HCT116 (cell line): ENCODE measurements around the gene C13orf46. TPM values are rescaled to one million over a fixed set of nuclear protein-coding genes. Genes with fewer than 3 reads are reported as not detected.

Experiments
- ATAC-seq: fragments of 200-7000 bp; cut with Tn5 transposase; 2 replicates; pipeline ENCODE4 v1.9.1; 2020; ENCODE audit warnings: mild to moderate bottlenecking, moderate library complexity
- BruUV-seq: library from RNA; stranded (reverse); fragments of 400-500 nt; replicated peaks from 2 replicates; lab custom pipeline; 2021; lab: Mats Ljungman, UMichigan
- CTCF ChIA-PET: fragments of 300-600 bp; sonication (Branson Sonifier 250); formaldehyde crosslinking; loops from one replicate; lab custom pipeline; 2021; ENCODE audit warnings: antibody characterized with exemption; lab: Charles Lee
- POLR2A ChIA-PET: fragments of 300-600, 350-600 bp; sonication (Branson Sonifier 250); formaldehyde crosslinking; loops from one replicate; lab custom pipeline; 2021; ENCODE audit warnings: antibody characterized with exemption; lab: Charles Lee
- RAD21 ChIA-PET, 2 experiments: fragments of 300-600 bp; sonication (Branson Sonifier 250); formaldehyde crosslinking; loops; one replicate each; lab custom pipeline; 2023; ENCODE audit warnings: low total read pairs in 2 of 2; ENCODE audit not compliant: uncharacterized antibody in 2 of 2, unreplicated experiment in 2 of 2, low non-redundant PET in 1 of 2; lab: Charles Lee
- DNase-seq: peaks from one replicate; pipeline ENCODE4 v3.0.0-alpha.2; 2010; ENCODE audit warnings: low read depth, low spot score
- H2AFZ ChIP-seq: fragments of 200-600 bp; shearing (Covaris generic), sonication (generic); 2 replicates; pipeline ENCODE4 v1.6.1; 2017; ENCODE audit warnings: low read depth, mixed run types, mixed read lengths, antibody characterized with exemption, low read length; ENCODE audit not compliant: poor library complexity, severe bottlenecking
- H3K27ac ChIP-seq: 2 replicates; pipeline ENCODE4 v1.5.1; 2012; ENCODE audit warnings: low read depth, low read length
- H3K27me3 ChIP-seq: fragments of 200-600 bp; sonication (generic); 2 replicates; pipeline ENCODE4 v1.6.1; 2016; ENCODE audit warnings: mixed run types, low read length, mixed read lengths; ENCODE audit not compliant: insufficient read depth
- H3K36me3 ChIP-seq, 2 experiments: fragments of 200-500 bp in 1 of 2; fragments of 200-600 bp in 1 of 2; sonication (Bioruptor generic) in 1 of 2; sonication (generic) in 1 of 2; 2 replicates each; pipeline versions ENCODE4 v1.5.1 to v1.6.1; 2014 to 2016; ENCODE audit warnings: low read length in 2 of 2, inconsistent platforms in 1 of 2, mixed read lengths in 1 of 2, mixed run types in 1 of 2; ENCODE audit not compliant: insufficient read depth in 2 of 2, control insufficient read depth in 1 of 2
- H3K4me1 ChIP-seq, 2 experiments: fragments of 200-600 bp in 1 of 2; sonication (generic) in 1 of 2; 2 replicates each; pipeline versions ENCODE4 v1.5.1 to v1.6.1; 2012 to 2017; ENCODE audit warnings: low read length in 2 of 2, inconsistent platforms in 1 of 2, mild to moderate bottlenecking in 1 of 2, mixed read lengths in 1 of 2, mixed run types in 1 of 2, moderate library complexity in 1 of 2; ENCODE audit not compliant: insufficient read depth in 2 of 2, control insufficient read depth in 1 of 2
- H3K4me2 ChIP-seq: fragments of 200-600 bp; sonication (generic); 2 replicates; pipeline ENCODE4 v1.6.1; 2017; ENCODE audit warnings: mixed run types, low read length, mixed read lengths
- H3K4me3 ChIP-seq, 2 experiments: fragments of 200-600 bp in 1 of 2; sonication (generic) in 1 of 2; replicated peaks in 1 of 2; 2 replicates each; pipeline ENCODE4 v1.5.1; 2011 to 2016; ENCODE audit warnings: low read length in 2 of 2, control low read depth in 1 of 2, low read depth in 1 of 2, mild to moderate bottlenecking in 1 of 2, mixed read lengths in 1 of 2, mixed run types in 1 of 2
- H3K79me2 ChIP-seq: fragments of 200-600 bp; sonication (generic); 2 replicates; pipeline ENCODE4 v1.6.1; 2017; ENCODE audit warnings: mild to moderate bottlenecking, mixed run types, low read length, moderate library complexity, mixed read lengths; ENCODE audit not compliant: insufficient read depth
- H3K9ac ChIP-seq: fragments of 200-600 bp; sonication (generic); 2 replicates; pipeline ENCODE4 v1.6.1; 2016; ENCODE audit warnings: low read length, mixed read lengths
- H3K9me2 ChIP-seq: fragments of 200-600 bp; sonication (generic), shearing (Covaris generic); 2 replicates; pipeline ENCODE4 v1.6.1; 2017; ENCODE audit warnings: mixed run types, mild to moderate bottlenecking, moderate library complexity; ENCODE audit not compliant: insufficient read depth
- H3K9me3 ChIP-seq, 2 experiments: fragments of 200-500 bp in 1 of 2; fragments of 200-600 bp in 1 of 2; sonication (Bioruptor generic) in 1 of 2; sonication (generic) in 1 of 2; 2 replicates each; pipeline ENCODE4 v1.6.1; 2014 to 2017; ENCODE audit warnings: low read length in 2 of 2, mixed read lengths in 2 of 2, inconsistent platforms in 1 of 2, low read depth in 1 of 2, mild to moderate bottlenecking in 1 of 2, mixed run types in 1 of 2, moderate library complexity in 1 of 2; ENCODE audit not compliant: control insufficient read depth in 1 of 2, insufficient read depth in 1 of 2
- H4K20me1 ChIP-seq: fragments of 200-600 bp; sonication (generic), shearing (Covaris generic); 2 replicates; pipeline ENCODE4 v1.6.1; 2017; ENCODE audit warnings: mixed run types, mild to moderate bottlenecking, moderate library complexity; ENCODE audit not compliant: insufficient read depth
- EGR1 ChIP-seq: IDR thresholded peaks from 2 replicates; pipeline ENCODE4 v1.6.1; 2012; ENCODE audit warnings: low read depth
- ELF1 ChIP-seq: IDR thresholded peaks from 2 replicates; pipeline ENCODE4 v1.6.1; 2012; ENCODE audit warnings: low read depth, borderline replicate concordance
- EZH2 ChIP-seq: fragments of 200-600 bp; sonication (generic); IDR thresholded peaks from 2 replicates; pipeline ENCODE4 v1.6.1; 2017; ENCODE audit warnings: antibody characterized with exemption, mixed run types
- FOSL1 ChIP-seq: IDR thresholded peaks from 2 replicates; pipeline ENCODE4 v1.6.1; 2012; ENCODE audit warnings: low read depth
- JUND ChIP-seq: IDR thresholded peaks from 2 replicates; pipeline ENCODE4 v1.6.1; 2012
- POLR2A ChIP-seq: IDR thresholded peaks from 2 replicates; pipeline ENCODE4 v1.7.0; 2011; ENCODE audit warnings: borderline replicate concordance; ENCODE audit not compliant: insufficient read depth, insufficient read length; ENCODE audit errors: extremely low read depth
- POLR2AphosphoS5 ChIP-seq: IDR thresholded peaks from 2 replicates; pipeline ENCODE4 v1.6.1; 2011; ENCODE audit warnings: mild to moderate bottlenecking, low read depth, low read length, moderate library complexity
- RAD21 ChIP-seq: IDR thresholded peaks from 2 replicates; pipeline ENCODE4 v1.6.1; 2012; ENCODE audit warnings: low read depth, mild to moderate bottlenecking
- TCF7L2 ChIP-seq: IDR thresholded peaks from 2 replicates; pipeline ENCODE4 v1.7.0; 2011; ENCODE audit warnings: borderline replicate concordance, inconsistent platforms; ENCODE audit not compliant: insufficient read depth, insufficient read length; ENCODE audit errors: extremely low read depth
- YY1 ChIP-seq: IDR thresholded peaks from 2 replicates; pipeline ENCODE4 v1.6.1; 2011; ENCODE audit warnings: low read length, low read depth, moderate library complexity, mild to moderate bottlenecking; ENCODE audit not compliant: insufficient replicate concordance; ENCODE audit errors: extremely low read depth
- intact Hi-C: fragments of 100-400 bp; cut with micrococcal nuclease; formaldehyde crosslinking; loops from 2 replicates; pipeline ENCODE4 v1.10.0; 2022
- total RNA-seq: library from RNA; stranded (reverse); gene quantifications from one replicate; pipeline ENCODE4 v1.2.1, GENCODE V29; 2021; ENCODE audit not compliant: unreplicated experiment
- TF ChIP-seq, protein P1 (sequence below): IDR thresholded peaks from 2 replicates; pipeline ENCODE4 v1.6.1; 2012; ENCODE audit warnings: low read depth
- TF ChIP-seq, protein P2 (sequence below): IDR thresholded peaks from 2 replicates; pipeline ENCODE4 v1.6.1; 2012

The C13orf46 gene
- total RNA-seq, 1 experiment from 2014 or later = 0.93 TPM

DNA sequence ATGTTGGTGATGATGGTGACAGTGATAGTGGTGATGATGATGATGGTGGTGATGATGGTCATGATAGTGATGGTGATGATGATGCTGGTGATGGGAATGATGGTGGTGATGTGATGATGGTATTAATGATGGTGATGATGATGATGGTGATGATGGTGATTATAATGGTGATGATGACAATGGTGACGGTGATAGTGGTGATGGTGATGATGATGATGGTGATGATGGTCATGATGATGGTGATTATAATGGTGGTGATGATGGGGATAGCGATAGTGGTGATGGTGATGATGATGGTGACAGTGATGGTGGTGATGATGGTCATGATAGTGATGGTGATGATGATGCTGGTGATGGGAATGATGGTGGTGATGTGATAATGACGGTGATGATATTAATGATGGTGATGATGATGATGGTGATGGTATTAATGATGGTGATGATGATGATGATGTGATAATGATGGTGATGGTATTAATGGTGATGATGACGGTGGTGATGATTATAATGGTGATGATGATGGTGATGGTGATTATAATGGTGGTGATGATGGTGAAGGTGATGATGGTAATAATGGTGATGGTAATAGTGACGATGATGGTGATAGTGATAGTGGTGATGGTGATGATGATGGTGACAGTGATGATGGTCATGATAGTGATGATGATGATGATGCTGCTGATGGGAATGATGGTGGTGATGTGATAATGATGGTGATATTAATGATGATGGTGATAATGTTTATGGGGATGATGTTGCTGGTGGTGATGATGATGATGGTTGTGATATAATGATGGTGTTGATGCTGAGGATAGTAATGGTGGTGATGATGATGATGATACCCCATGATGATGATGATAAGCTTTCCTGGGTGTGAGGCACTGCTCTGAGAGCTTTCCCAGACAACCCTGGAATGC is 7.7 kb downstream of the C13orf46 start (continued):
- TF ChIP-seq FOSL1 = no peak

DNA sequence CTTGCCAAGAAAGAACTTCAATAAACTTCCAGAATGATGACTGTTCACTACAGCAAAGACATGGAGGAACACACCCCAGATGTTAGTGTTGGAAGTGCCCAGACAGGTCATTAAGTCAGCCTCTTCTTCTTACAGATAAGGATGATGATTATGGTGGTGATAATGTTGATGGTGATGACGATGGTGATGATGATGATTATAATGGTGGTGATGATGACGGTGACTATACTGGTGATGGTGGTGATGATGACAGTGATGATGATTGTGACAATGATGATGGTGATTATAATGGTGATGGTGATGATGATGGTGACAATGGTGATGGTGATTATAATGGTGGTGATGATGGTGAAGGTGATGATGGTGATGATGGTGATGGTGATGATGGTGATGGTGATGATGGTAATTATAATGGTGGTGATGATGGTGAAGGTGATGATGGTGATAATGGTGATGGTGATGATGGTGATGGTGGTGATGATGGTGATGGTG is 8.4 kb downstream of the C13orf46 start:
- ChIA-PET RAD21 (no interaction called here), POLR2A (no interaction called here)
- no TSS peak for BruUV-seq

DNA sequence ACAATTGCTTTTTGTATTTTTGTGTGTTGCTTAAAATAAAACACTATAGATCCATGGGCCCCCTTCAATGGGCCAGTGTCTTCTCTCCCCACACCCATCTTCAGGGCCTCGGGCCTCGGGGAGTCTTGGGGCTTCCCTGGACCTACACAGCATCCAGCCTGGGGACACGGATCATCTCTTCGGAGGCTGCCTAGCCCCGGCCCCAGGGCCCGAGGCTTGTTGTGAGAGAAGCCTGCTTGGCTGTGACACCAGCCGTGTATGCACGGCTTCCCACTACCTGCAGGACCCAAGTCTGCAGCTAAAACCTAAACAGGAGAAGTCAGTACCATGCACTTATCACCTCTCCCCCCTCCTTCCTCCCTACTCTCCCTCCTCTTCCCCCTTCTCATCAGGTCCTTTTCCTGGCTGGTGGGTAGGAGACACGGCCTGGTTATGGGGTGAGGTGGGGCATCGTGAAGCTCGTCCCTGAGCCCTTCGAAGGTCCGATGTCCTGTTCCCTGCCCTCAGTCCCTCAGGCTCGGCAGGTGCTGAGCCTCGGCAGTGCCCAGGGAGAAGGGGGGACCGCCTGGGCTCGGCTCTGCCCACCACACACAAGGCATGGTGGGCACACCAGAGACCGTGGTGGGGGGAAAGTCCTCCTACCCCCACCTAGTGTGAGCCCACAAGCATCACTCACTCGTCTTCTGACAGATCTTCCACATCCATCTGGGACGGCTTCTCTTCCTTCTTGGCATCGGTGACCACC is 9.5 kb downstream of the C13orf46 start:
- CTCF ChIA-PET = no interaction called here
- ATAC-seq (no peak), DNase-seq (no peak)
- H3K4me2 ChIP-seq = no peak overlapping the region
- no TSS peak for BruUV-seq
- H3K27me3 ChIP-seq = no peaks in the 10 kb centered on the region
- H3K4me3 ChIP-seq = no peak overlapping the region
- RAD21 ChIA-PET = no interaction called here
- no peak overlapping the region for H2AFZ ChIP-seq
- no peaks in the 10 kb centered on the region for H3K79me2 ChIP-seq
- H3K9me2 ChIP-seq = no peaks in the 10 kb centered on the region
- no peaks in the 10 kb centered on the region for H4K20me1 ChIP-seq
- no peaks in the 10 kb centered on the region for H3K4me1 ChIP-seq
- intact Hi-C loops = no loop called here
- POLR2A ChIA-PET = no interaction called here
- H3K9ac ChIP-seq = no peak overlapping the region
- H3K9me3 ChIP-seq = peaks cover 7 to 11% of the 10 kb centered on the region in 2 experiments; a peak in 3 of 4 replicates
- no peaks in the 10 kb centered on the region for H3K36me3 ChIP-seq
- no peak overlapping the region for H3K27ac ChIP-seq
- no peak for TF ChIP-seq JUND
- no peak for TF ChIP-seq YY1
- TF ChIP-seq, protein P1, sequence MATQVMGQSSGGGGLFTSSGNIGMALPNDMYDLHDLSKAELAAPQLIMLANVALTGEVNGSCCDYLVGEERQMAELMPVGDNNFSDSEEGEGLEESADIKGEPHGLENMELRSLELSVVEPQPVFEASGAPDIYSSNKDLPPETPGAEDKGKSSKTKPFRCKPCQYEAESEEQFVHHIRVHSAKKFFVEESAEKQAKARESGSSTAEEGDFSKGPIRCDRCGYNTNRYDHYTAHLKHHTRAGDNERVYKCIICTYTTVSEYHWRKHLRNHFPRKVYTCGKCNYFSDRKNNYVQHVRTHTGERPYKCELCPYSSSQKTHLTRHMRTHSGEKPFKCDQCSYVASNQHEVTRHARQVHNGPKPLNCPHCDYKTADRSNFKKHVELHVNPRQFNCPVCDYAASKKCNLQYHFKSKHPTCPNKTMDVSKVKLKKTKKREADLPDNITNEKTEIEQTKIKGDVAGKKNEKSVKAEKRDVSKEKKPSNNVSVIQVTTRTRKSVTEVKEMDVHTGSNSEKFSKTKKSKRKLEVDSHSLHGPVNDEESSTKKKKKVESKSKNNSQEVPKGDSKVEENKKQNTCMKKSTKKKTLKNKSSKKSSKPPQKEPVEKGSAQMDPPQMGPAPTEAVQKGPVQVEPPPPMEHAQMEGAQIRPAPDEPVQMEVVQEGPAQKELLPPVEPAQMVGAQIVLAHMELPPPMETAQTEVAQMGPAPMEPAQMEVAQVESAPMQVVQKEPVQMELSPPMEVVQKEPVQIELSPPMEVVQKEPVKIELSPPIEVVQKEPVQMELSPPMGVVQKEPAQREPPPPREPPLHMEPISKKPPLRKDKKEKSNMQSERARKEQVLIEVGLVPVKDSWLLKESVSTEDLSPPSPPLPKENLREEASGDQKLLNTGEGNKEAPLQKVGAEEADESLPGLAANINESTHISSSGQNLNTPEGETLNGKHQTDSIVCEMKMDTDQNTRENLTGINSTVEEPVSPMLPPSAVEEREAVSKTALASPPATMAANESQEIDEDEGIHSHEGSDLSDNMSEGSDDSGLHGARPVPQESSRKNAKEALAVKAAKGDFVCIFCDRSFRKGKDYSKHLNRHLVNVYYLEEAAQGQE = no peak
- TF ChIP-seq, protein P2, sequence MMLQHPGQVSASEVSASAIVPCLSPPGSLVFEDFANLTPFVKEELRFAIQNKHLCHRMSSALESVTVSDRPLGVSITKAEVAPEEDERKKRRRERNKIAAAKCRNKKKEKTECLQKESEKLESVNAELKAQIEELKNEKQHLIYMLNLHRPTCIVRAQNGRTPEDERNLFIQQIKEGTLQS = no peak
- TF ChIP-seq EGR1 = no peak

More for the DNA sequence above, 8.4 kb downstream of the C13orf46 start:
- Histone ChIP-seq H2AFZ (no peak overlapping the region), H3K4me2 (no peak overlapping the region), H3K79me2 (no peaks in the 10 kb centered on the region), H3K9me2 (no peaks in the 10 kb centered on the region), H3K4me3 (no peak overlapping the region), H3K4me1 (no peaks in the 10 kb centered on the region), H4K20me1 (no peaks in the 10 kb centered on the region), H3K9me3 (peaks cover 3 to 8% of the 10 kb centered on the region in 2 experiments; a peak in 3 of 4 replicates), H3K36me3 (no peaks in the 10 kb centered on the region), H3K27ac (no peak overlapping the region), H3K27me3 (no peaks in the 10 kb centered on the region), H3K9ac (no peak overlapping the region)
- CTCF ChIA-PET = no interaction called here
- DNase-seq = no peak
- no peak for TF ChIP-seq TCF7L2
- no peak for TF ChIP-seq POLR2AphosphoS5
- TF ChIP-seq POLR2A = no peak
- no peak for TF ChIP-seq ELF1
- no peak for TF ChIP-seq RAD21
- TF ChIP-seq EGR1 = no peak
- TF ChIP-seq EZH2 = no peak
- no peak for ATAC-seq
- intact Hi-C loops = no loop called here
